H9 (cell line): Measurements from ENCODE around the gene TRIM56. TPM values are rescaled to one million over a fixed set of nuclear protein-coding genes. Genes with fewer than 3 reads are reported as not detected.

ENCODE experiments used
- DNase-seq: peaks from one replicate; pipeline ENCODE4 v3.0.0-alpha.2; 2017
- H2AFZ ChIP-seq: one replicate; pipeline ENCODE4 v1.6.1; 2013; ENCODE audit warnings: mild to moderate bottlenecking, low read length, control low read depth, moderate library complexity
- H2AK5ac ChIP-seq: 2 replicates; pipeline ENCODE4 v1.6.1; 2013; ENCODE audit warnings: low read length, control low read depth, mixed read lengths; ENCODE audit not compliant: insufficient read length
- H2BK120ac ChIP-seq: one replicate; pipeline ENCODE4 v1.6.1; 2013; ENCODE audit warnings: low read depth, mild to moderate bottlenecking, low read length, control low read depth, inconsistent platforms; ENCODE audit not compliant: poor library complexity, severe bottlenecking
- H2BK12ac ChIP-seq: 2 replicates; pipeline ENCODE4 v1.6.1; 2013; ENCODE audit warnings: low read length, control low read depth, mixed read lengths, low read depth; ENCODE audit not compliant: insufficient read length
- H2BK15ac ChIP-seq: 2 replicates; pipeline ENCODE4 v1.6.1; 2013; ENCODE audit warnings: low read depth, low read length, control low read depth
- H2BK20ac ChIP-seq: one replicate; pipeline ENCODE4 v1.6.1; 2013; ENCODE audit warnings: low read depth, mild to moderate bottlenecking, low read length, control low read depth, inconsistent platforms; ENCODE audit not compliant: poor library complexity, severe bottlenecking
- H2BK5ac ChIP-seq: 2 replicates; pipeline ENCODE4 v1.6.1; 2013; ENCODE audit warnings: low read length, control low read depth, mixed read lengths; ENCODE audit not compliant: insufficient read length
- H3K14ac ChIP-seq: 2 replicates; pipeline ENCODE4 v1.6.1; 2013; ENCODE audit warnings: low read length, control low read depth; ENCODE audit not compliant: insufficient read depth
- H3K18ac ChIP-seq: 2 replicates; pipeline ENCODE4 v1.6.1; 2013; ENCODE audit warnings: low read depth, mild to moderate bottlenecking, mixed read lengths, low read length, control low read depth; ENCODE audit not compliant: insufficient read length
- H3K23ac ChIP-seq: 2 replicates; pipeline ENCODE4 v1.6.1; 2013; ENCODE audit warnings: low read length, control low read depth, mixed read lengths, low read depth; ENCODE audit not compliant: insufficient read length
- H3K23me2 ChIP-seq: 2 replicates; pipeline ENCODE4 v1.6.1; 2013; ENCODE audit warnings: low read depth, mild to moderate bottlenecking, mixed read lengths, low read length, control low read depth; ENCODE audit not compliant: insufficient read length, poor library complexity, severe bottlenecking
- H3K27ac ChIP-seq: 2 replicates; pipeline ENCODE4 v1.5.1; 2013; ENCODE audit warnings: low read length, control low read depth, mixed read lengths, low read depth; ENCODE audit not compliant: insufficient read length
- H3K27me3 ChIP-seq: 2 replicates; pipeline ENCODE4 v1.6.1; 2013; ENCODE audit warnings: low read length, control low read depth, inconsistent platforms; ENCODE audit not compliant: insufficient read depth
- H3K4ac ChIP-seq: 2 replicates; pipeline ENCODE4 v1.6.1; 2013; ENCODE audit warnings: low read depth, mild to moderate bottlenecking, control low read depth, inconsistent platforms, low read length, moderate library complexity
- H3K4me1 ChIP-seq: 2 replicates; pipeline ENCODE4 v1.6.1; 2013; ENCODE audit warnings: low read length, control low read depth, inconsistent platforms; ENCODE audit not compliant: insufficient read depth
- H3K4me2 ChIP-seq: 2 replicates; pipeline ENCODE4 v1.6.1; 2013; ENCODE audit warnings: low read length, control low read depth, mixed read lengths; ENCODE audit not compliant: insufficient read length, insufficient read depth
- H3K56ac ChIP-seq: 2 replicates; pipeline ENCODE4 v1.6.1; 2013; ENCODE audit warnings: low read depth, mild to moderate bottlenecking, mixed read lengths, low read length, control low read depth; ENCODE audit not compliant: insufficient read length
- H3K79me1 ChIP-seq: 2 replicates; pipeline ENCODE4 v1.6.1; 2013; ENCODE audit warnings: low read depth, mild to moderate bottlenecking, moderate library complexity, low read length, control low read depth, inconsistent platforms; ENCODE audit not compliant: insufficient read depth, poor library complexity, severe bottlenecking
- H3K79me2 ChIP-seq: 2 replicates; pipeline ENCODE4 v1.6.1; 2013; ENCODE audit warnings: low read length, control low read depth, inconsistent platforms; ENCODE audit not compliant: insufficient read depth
- H3K9ac ChIP-seq: 2 replicates; pipeline ENCODE4 v1.6.1; 2013; ENCODE audit warnings: low read length, control low read depth, mixed read lengths; ENCODE audit not compliant: insufficient read length; ENCODE audit errors: extremely low read depth
- H3K9me3 ChIP-seq: one replicate; pipeline ENCODE4 v1.6.1; 2013; ENCODE audit warnings: low read depth, low read length, inconsistent platforms; ENCODE audit not compliant: control insufficient read depth
- H3T11ph ChIP-seq: one replicate; pipeline ENCODE4 v1.6.1; 2013; ENCODE audit warnings: mild to moderate bottlenecking, low read length, control low read depth, inconsistent platforms
- H4K20me1 ChIP-seq: one replicate; pipeline ENCODE4 v1.6.1; 2013; ENCODE audit not compliant: control insufficient read depth, insufficient read length, insufficient read depth
- H4K5ac ChIP-seq: 2 replicates; pipeline ENCODE4 v1.6.1; 2013; ENCODE audit warnings: low read depth, mild to moderate bottlenecking, mixed read lengths, low read length, control low read depth; ENCODE audit not compliant: insufficient read length
- H4K8ac ChIP-seq: replicated peaks from 2 replicates; pipeline ENCODE4 v1.6.1; 2013; ENCODE audit warnings: low read length, control low read depth, mixed read lengths, low read depth; ENCODE audit not compliant: insufficient read length
- H4K91ac ChIP-seq: 2 replicates; pipeline ENCODE4 v1.6.1; 2013; ENCODE audit warnings: low read depth, mild to moderate bottlenecking, moderate library complexity, mixed read lengths, low read length, control low read depth; ENCODE audit not compliant: insufficient read length
- H3K27ac Mint-ChIP-seq, 3 experiments: 2 replicates in 2 of 3; 3 replicates in 1 of 3; pipeline ENCODE4 v1.8.0; 2020 to 2021; ENCODE audit warnings: mixed read lengths in 3 of 3, mild to moderate bottlenecking in 1 of 3, moderate library complexity in 1 of 3
- H3K27me3 Mint-ChIP-seq: 2 replicates; pipeline ENCODE4 v1.8.0; 2021; ENCODE audit warnings: low read depth, mild to moderate bottlenecking, moderate library complexity, mixed read lengths
- H3K36me3 Mint-ChIP-seq, 3 experiments: 2 replicates in 2 of 3; 3 replicates in 1 of 3; pipeline ENCODE4 v1.8.0; 2020 to 2021; ENCODE audit warnings: low read depth in 3 of 3, mixed read lengths in 3 of 3; ENCODE audit not compliant: insufficient read depth in 1 of 3
- H3K4me1 Mint-ChIP-seq, 2 experiments: 2 replicates each; pipeline ENCODE4 v1.8.0; 2020; ENCODE audit warnings: mixed read lengths in 2 of 2
- H3K4me3 Mint-ChIP-seq, 2 experiments: 2 replicates in 1 of 2; 3 replicates in 1 of 2; pipeline ENCODE4 v1.8.0; 2020 to 2021; ENCODE audit warnings: mild to moderate bottlenecking in 2 of 2, mixed read lengths in 2 of 2, moderate library complexity in 1 of 2
- H3K9me3 Mint-ChIP-seq, 2 experiments: 2 replicates in 1 of 2; 3 replicates in 1 of 2; pipeline ENCODE4 v1.8.0; 2020; ENCODE audit warnings: mild to moderate bottlenecking in 2 of 2, mixed read lengths in 2 of 2, moderate library complexity in 1 of 2
- WGBS: extraction: QIAGEN DNeasy Blood & Tissue Kit; methylation state at CpG from one replicate; pipeline ENCODE4 v1.1.7; 2013; ENCODE audit warnings: missing lambda C conversion rate, low lambda C conversion rate, mixed read lengths; ENCODE audit not compliant: insufficient read length; ENCODE audit errors: extremely low coverage; 5-methylcytosine and 5-hydroxymethylcytosine counted together
- total RNA-seq: library from RNA; stranded (reverse); gene quantifications from 2 replicates; pipeline ENCODE4 v1.2.1, GENCODE V29; 2021
- TF ChIP-seq, protein P1 (sequence below): fragments of 200-600 bp; sonication (generic); conservative IDR thresholded peaks from 3 replicates; pipeline ENCODE4 v1.8.0; 2021; ENCODE audit warnings: antibody characterized with exemption, mild to moderate bottlenecking

The TRIM56 gene
- total RNA-seq, 1 experiment from 2014 or later: 21.8 TPM

DNA sequence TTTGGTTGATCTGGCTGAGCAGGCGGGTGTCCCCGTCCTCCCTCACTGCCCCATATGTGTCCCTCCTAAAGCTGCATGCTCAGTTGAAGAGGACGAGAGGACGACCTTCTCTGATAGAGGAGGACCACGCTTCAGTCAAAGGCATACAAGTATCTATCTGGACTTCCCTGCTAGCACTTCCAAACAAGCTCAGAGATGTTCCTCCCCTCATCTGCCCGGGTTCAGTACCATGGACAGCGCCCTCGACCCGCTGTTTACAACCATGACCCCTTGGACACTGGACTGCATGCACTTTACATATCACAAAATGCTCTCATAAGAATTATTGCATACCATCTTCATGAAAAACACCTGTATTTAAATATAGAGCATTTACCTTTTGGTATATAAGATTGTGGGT is 26.9 kb upstream of the TRIM56 start:
- Histone ChIP-seq H3K4ac (no peak overlapping the region), H3K9me3 (no peaks in the 10 kb centered on the region), H2BK5ac (no peak overlapping the region), H4K91ac (no peak overlapping the region), H3K79me2 (no peaks in the 10 kb centered on the region), H2BK20ac (no peak overlapping the region), H2BK15ac (no peak overlapping the region), H2AFZ (no peak overlapping the region), H3K79me1 (no peaks in the 10 kb centered on the region), H2AK5ac (no peak overlapping the region), H2BK12ac (no peak overlapping the region), H3K14ac (no peak overlapping the region), H3K23ac (no peak overlapping the region), H3T11ph (no peak overlapping the region), H3K27me3 (no peaks in the 10 kb centered on the region), H4K20me1 (no peaks in the 10 kb centered on the region), H3K9ac (no peak overlapping the region), H2BK120ac (no peak overlapping the region), H3K4me2 (no peak overlapping the region), H4K5ac (no peak overlapping the region), H3K23me2 (no peaks in the 10 kb centered on the region), H3K27ac (no peak overlapping the region), H3K56ac (no peak overlapping the region), H3K4me1 (no peaks in the 10 kb centered on the region), H4K8ac (no peak overlapping the region), H3K18ac (no peak overlapping the region)
- no peaks in the 10 kb centered on the region; a peak in 1 of 5 replicates for H3K9me3 Mint-ChIP-seq
- peak overlapping the region in 1 of 2 experiments; percentile 10; a peak in 1 of 5 replicates for H3K4me3 Mint-ChIP-seq
- no peak overlapping the region for H3K27ac Mint-ChIP-seq
- peaks cover 0 to 2% of the 10 kb centered on the region in 2 experiments; a peak in 2 of 4 replicates for H3K4me1 Mint-ChIP-seq
- TF ChIP-seq, protein P1, sequence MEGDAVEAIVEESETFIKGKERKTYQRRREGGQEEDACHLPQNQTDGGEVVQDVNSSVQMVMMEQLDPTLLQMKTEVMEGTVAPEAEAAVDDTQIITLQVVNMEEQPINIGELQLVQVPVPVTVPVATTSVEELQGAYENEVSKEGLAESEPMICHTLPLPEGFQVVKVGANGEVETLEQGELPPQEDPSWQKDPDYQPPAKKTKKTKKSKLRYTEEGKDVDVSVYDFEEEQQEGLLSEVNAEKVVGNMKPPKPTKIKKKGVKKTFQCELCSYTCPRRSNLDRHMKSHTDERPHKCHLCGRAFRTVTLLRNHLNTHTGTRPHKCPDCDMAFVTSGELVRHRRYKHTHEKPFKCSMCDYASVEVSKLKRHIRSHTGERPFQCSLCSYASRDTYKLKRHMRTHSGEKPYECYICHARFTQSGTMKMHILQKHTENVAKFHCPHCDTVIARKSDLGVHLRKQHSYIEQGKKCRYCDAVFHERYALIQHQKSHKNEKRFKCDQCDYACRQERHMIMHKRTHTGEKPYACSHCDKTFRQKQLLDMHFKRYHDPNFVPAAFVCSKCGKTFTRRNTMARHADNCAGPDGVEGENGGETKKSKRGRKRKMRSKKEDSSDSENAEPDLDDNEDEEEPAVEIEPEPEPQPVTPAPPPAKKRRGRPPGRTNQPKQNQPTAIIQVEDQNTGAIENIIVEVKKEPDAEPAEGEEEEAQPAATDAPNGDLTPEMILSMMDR: no peak
- no CpG with 5 or more reads among the region's 9 CpGs for WGBS
- H3K27me3 Mint-ChIP-seq: peaks cover 50% of the 10 kb centered on the region
- DNase-seq: peak; percentile 77
- no peaks in the 10 kb centered on the region for H3K36me3 Mint-ChIP-seq
